ENCODE measurements around the gene PSME3.
A peak's percentile ranks its signal among the peaks of the same experiment; 100 is the strongest.
"Not testable (repeated sequence)": the region's sequence is repeated elsewhere in the genome, so short reads cannot be mapped to it uniquely, and the experiment has no call there.

Gene PSME3

GRCh38 chr17:42880776-42881310, 47.6 kb downstream of the PSME3 start:
- 89% methylated on average over 5 of the region's 5 CpGs for WGBS
- Histone ChIP-seq H3K9ac (ENCODE audit: low read depth, low read length) (no peak overlapping the region), H3K27ac (ENCODE audit: low read depth, low read length) (no peak overlapping the region)

GRCh38 chr17:42881706-42882105, 48.5 kb downstream of the PSME3 start:
- H3K4me1 ChIP-seq (ENCODE audit: insufficient read depth, low read length); H3K36me3 ChIP-seq (ENCODE audit: insufficient read depth, low read length); H3K9ac ChIP-seq (ENCODE audit: low read depth, low read length); H3K27ac ChIP-seq (ENCODE audit: low read depth, low read length); H3K9me3 ChIP-seq (ENCODE audit: insufficient read depth, low read depth, low read length); H3K4me3 ChIP-seq (ENCODE audit: low read length): not testable (repeated sequence)
- 95% methylated on average over 6 of the region's 6 CpGs for WGBS
- H3K27me3 ChIP-seq (ENCODE audit: insufficient read depth, low read length) = peaks cover 16% of the 10 kb centered on the region

More at GRCh38 chr17:42880776-42881310, 47.6 kb downstream of the PSME3 start:
- Histone ChIP-seq H3K4me3 (ENCODE audit: low read length) (no peak overlapping the region), H3K4me1 (ENCODE audit: insufficient read depth, low read length) (peaks cover 6% of the 10 kb centered on the region), H3K9me3 (ENCODE audit: insufficient read depth, low read depth, low read length) (no peaks in the 10 kb centered on the region), H3K36me3 (ENCODE audit: insufficient read depth, low read length) (no peaks in the 10 kb centered on the region), H3K27me3 (ENCODE audit: insufficient read depth, low read length) (peaks cover 16% of the 10 kb centered on the region)

GRCh38 chr17:42882166-42882565, 49.0 kb downstream of the PSME3 start:
- Histone ChIP-seq H3K27me3 (ENCODE audit: insufficient read depth, low read length) (peaks cover 15% of the 10 kb centered on the region), H3K9me3 (ENCODE audit: insufficient read depth, low read depth, low read length) (no peaks in the 10 kb centered on the region), H3K4me3 (ENCODE audit: low read length) (no peak overlapping the region), H3K9ac (ENCODE audit: low read depth, low read length) (no peak overlapping the region), H3K36me3 (ENCODE audit: insufficient read depth, low read length) (no peaks in the 10 kb centered on the region), H3K27ac (ENCODE audit: low read depth, low read length) (no peak overlapping the region), H3K4me1 (ENCODE audit: insufficient read depth, low read length) (peaks cover 6% of the 10 kb centered on the region)
- WGBS = 93% methylated on average over 8 of the region's 8 CpGs

GRCh38 chr17:42883802-42884558, 50.8 kb downstream of the PSME3 start:
- Histone ChIP-seq H3K9me3 (ENCODE audit: insufficient read depth, low read depth, low read length) (no peaks in the 10 kb centered on the region), H3K4me3 (ENCODE audit: low read length) (no peak overlapping the region), H3K36me3 (ENCODE audit: insufficient read depth, low read length) (no peaks in the 10 kb centered on the region), H3K27me3 (ENCODE audit: insufficient read depth, low read length) (peaks cover under 1% of the 10 kb centered on the region; the same call in 1 of the 2 replicates), H3K9ac (ENCODE audit: low read depth, low read length) (no peak overlapping the region), H3K27ac (ENCODE audit: low read depth, low read length) (no peak overlapping the region), H3K4me1 (ENCODE audit: insufficient read depth, low read length) (peaks cover 2% of the 10 kb centered on the region; the same call in 1 of the 2 replicates)
- WGBS = 86% methylated on average over 7 of the region's 7 CpGs

GRCh38 chr17:42885806-42886205, 52.6 kb downstream of the PSME3 start:
- 98% methylated on average over 3 of the region's 3 CpGs for WGBS
- H3K27me3 ChIP-seq (ENCODE audit: insufficient read depth, low read length); H3K4me3 ChIP-seq (ENCODE audit: low read length); H3K9me3 ChIP-seq (ENCODE audit: insufficient read depth, low read depth, low read length); H3K36me3 ChIP-seq (ENCODE audit: insufficient read depth, low read length); H3K4me1 ChIP-seq (ENCODE audit: insufficient read depth, low read length); H3K27ac ChIP-seq (ENCODE audit: low read depth, low read length); H3K9ac ChIP-seq (ENCODE audit: low read depth, low read length): not testable (repeated sequence)

- Histone ChIP-seq H3K9ac (ENCODE audit: low read depth, low read length) (no peak overlapping the region), H3K27ac (ENCODE audit: low read depth, low read length) (no peak overlapping the region), H3K9me3 (ENCODE audit: insufficient read depth, low read depth, low read length) (no peaks in the 10 kb centered on the region), H3K36me3 (ENCODE audit: insufficient read depth, low read length) (no peaks in the 10 kb centered on the region), H3K27me3 (ENCODE audit: insufficient read depth, low read length) (no peaks in the 10 kb centered on the region), H3K4me1 (ENCODE audit: insufficient read depth, low read length) (peaks cover 6% of the 10 kb centered on the region), H3K4me3 (ENCODE audit: low read length) (no peak overlapping the region)
- 91% methylated on average over 14 of the region's 15 CpGs for WGBS
These were observed 53.3 kb downstream of the PSME3 start for GRCh38 chr17:42886283-42887176.

GRCh38 chr17:42889809-42890208, 56.6 kb downstream of the PSME3 start:
- no peaks in the 10 kb centered on the region for H3K27me3 ChIP-seq (ENCODE audit: insufficient read depth, low read length)
- no peak overlapping the region for H3K27ac ChIP-seq (ENCODE audit: low read depth, low read length)
- no peaks in the 10 kb centered on the region for H3K9me3 ChIP-seq (ENCODE audit: insufficient read depth, low read depth, low read length)
- no peaks in the 10 kb centered on the region for H3K36me3 ChIP-seq (ENCODE audit: insufficient read depth, low read length)
- no peak overlapping the region for H3K4me3 ChIP-seq (ENCODE audit: low read length)
- WGBS = 93% methylated on average over 7 of the region's 7 CpGs
- H3K9ac ChIP-seq (ENCODE audit: low read depth, low read length) = no peak overlapping the region
- H3K4me1 ChIP-seq (ENCODE audit: insufficient read depth, low read length) = peaks cover 17% of the 10 kb centered on the region

GRCh38 chr17:42891539-42892152, 58.4 kb downstream of the PSME3 start:
- no peak overlapping the region for H3K4me3 ChIP-seq (ENCODE audit: low read length)
- H3K27me3 ChIP-seq (ENCODE audit: insufficient read depth, low read length) = no peaks in the 10 kb centered on the region
- H3K9me3 ChIP-seq (ENCODE audit: insufficient read depth, low read depth, low read length) = no peaks in the 10 kb centered on the region
- H3K27ac ChIP-seq (ENCODE audit: low read depth, low read length) = peak overlapping the region; percentile 46; the same call in 1 of the 2 replicates
- WGBS = 39% methylated on average over 9 of the region's 10 CpGs
- H3K36me3 ChIP-seq (ENCODE audit: insufficient read depth, low read length) = no peaks in the 10 kb centered on the region
- H3K4me1 ChIP-seq (ENCODE audit: insufficient read depth, low read length) = peaks cover 17% of the 10 kb centered on the region
- H3K9ac ChIP-seq (ENCODE audit: low read depth, low read length) = peak overlapping the region; percentile 20; the same call in 1 of the 2 replicates

- Histone ChIP-seq H3K4me1 (ENCODE audit: insufficient read depth, low read length) (peaks cover 17% of the 10 kb centered on the region), H3K9me3 (ENCODE audit: insufficient read depth, low read depth, low read length) (no peaks in the 10 kb centered on the region), H3K36me3 (ENCODE audit: insufficient read depth, low read length) (no peaks in the 10 kb centered on the region), H3K9ac (ENCODE audit: low read depth, low read length) (no peak overlapping the region), H3K27me3 (ENCODE audit: insufficient read depth, low read length) (no peaks in the 10 kb centered on the region), H3K4me3 (ENCODE audit: low read length) (no peak overlapping the region), H3K27ac (ENCODE audit: low read depth, low read length) (no peak overlapping the region)
- 78% methylated on average over 4 of the region's 4 CpGs for WGBS
These were observed 60.2 kb downstream of the PSME3 start for GRCh38 chr17:42893359-42893758.
